Nephron (organoid): ENCODE results near the gene CAST.
A peak's percentile ranks its signal among the peaks of the same experiment; 100 is the strongest.

ENCODE experiments used
- H3K27ac Mint-ChIP-seq, 3 experiments: 2 replicates each; pipeline ENCODE4 v1.8.0; 2020; ENCODE audit warnings: mixed read lengths in 3 of 3, mild to moderate bottlenecking in 2 of 3, moderate library complexity in 1 of 3
- H3K27me3 Mint-ChIP-seq: 2 replicates; pipeline ENCODE4 v1.8.0; 2021; ENCODE audit warnings: low read depth, mild to moderate bottlenecking, moderate library complexity, mixed read lengths
- H3K36me3 Mint-ChIP-seq: 2 replicates; pipeline ENCODE4 v1.8.0; 2020; ENCODE audit warnings: low read depth, mixed read lengths
- H3K4me1 Mint-ChIP-seq: 2 replicates; pipeline ENCODE4 v1.8.0; 2020; ENCODE audit warnings: mixed read lengths
- H3K4me3 Mint-ChIP-seq, 3 experiments: 2 replicates each; pipeline ENCODE4 v1.8.0; 2020; ENCODE audit warnings: mild to moderate bottlenecking in 3 of 3, mixed read lengths in 3 of 3, moderate library complexity in 2 of 3
- H3K9me3 Mint-ChIP-seq: 2 replicates; pipeline ENCODE4 v1.8.0; 2020; ENCODE audit warnings: mixed read lengths
- TF ChIP-seq, protein P1 (sequence below), 3 experiments: fragments of 200-600 bp; sonication (generic); IDR thresholded peaks; one replicate each; pipeline ENCODE4 v1.5.0; 2021; ENCODE audit warnings: antibody characterized with exemption in 3 of 3; ENCODE audit not compliant: unreplicated experiment in 3 of 3

Gene CAST

DNA sequence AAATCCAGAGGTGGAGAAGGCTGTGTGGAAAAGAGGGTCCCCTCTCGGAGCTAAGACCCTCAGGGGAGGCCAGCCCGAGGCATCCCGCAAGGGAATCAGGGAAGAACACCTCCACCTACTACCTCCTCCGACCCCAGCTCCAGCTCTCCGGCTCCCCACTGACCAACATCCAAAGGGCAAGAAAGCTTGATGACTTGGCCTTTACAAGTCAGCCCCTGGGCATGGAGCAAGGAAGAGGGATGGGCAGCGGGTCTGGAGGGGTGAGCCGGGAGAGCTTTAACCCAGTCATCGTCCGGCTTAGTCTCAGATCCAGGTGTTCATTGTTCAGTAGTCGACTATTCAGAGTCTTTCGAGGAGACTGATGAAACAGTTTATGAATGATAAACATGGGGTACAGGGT, 113.5 kb downstream of the CAST start:
- Mint-ChIP-seq H3K4me3 (no peak overlapping the region), H3K27ac (no peak overlapping the region), H3K27me3 (no peaks in the 10 kb centered on the region), H3K36me3 (peaks cover 61% of the 10 kb centered on the region), H3K4me1 (no peaks in the 10 kb centered on the region), H3K9me3 (no peaks in the 10 kb centered on the region)
- TF ChIP-seq, protein P1, sequence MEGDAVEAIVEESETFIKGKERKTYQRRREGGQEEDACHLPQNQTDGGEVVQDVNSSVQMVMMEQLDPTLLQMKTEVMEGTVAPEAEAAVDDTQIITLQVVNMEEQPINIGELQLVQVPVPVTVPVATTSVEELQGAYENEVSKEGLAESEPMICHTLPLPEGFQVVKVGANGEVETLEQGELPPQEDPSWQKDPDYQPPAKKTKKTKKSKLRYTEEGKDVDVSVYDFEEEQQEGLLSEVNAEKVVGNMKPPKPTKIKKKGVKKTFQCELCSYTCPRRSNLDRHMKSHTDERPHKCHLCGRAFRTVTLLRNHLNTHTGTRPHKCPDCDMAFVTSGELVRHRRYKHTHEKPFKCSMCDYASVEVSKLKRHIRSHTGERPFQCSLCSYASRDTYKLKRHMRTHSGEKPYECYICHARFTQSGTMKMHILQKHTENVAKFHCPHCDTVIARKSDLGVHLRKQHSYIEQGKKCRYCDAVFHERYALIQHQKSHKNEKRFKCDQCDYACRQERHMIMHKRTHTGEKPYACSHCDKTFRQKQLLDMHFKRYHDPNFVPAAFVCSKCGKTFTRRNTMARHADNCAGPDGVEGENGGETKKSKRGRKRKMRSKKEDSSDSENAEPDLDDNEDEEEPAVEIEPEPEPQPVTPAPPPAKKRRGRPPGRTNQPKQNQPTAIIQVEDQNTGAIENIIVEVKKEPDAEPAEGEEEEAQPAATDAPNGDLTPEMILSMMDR (IDR thresholded peaks at IDR 0.05; ENCODE audit: unreplicated experiment in 3 of 3): no peak

DNA sequence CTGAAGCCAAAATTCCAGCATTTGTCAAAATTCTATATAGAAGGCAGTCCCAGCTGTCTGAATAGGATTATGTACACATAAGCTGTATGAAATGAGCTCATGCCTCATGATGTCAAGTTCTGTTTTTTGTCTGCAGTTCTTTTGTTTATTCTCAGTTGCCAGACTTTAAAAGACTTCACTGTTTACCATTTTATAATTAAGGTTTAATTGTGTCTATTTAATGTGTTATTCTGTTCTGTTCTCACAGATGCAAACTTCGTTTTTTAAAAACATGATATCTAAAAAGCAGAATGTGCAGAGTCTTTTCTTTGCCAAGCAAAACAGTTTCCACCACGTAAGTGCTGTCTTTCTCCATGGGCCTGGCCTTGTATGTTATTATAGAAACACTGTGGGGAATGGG, 114.4 kb downstream of the CAST start:
- Mint-ChIP-seq H3K4me3 (no peak overlapping the region), H3K4me1 (no peaks in the 10 kb centered on the region), H3K27me3 (no peaks in the 10 kb centered on the region), H3K36me3 (peaks cover 61% of the 10 kb centered on the region), H3K27ac (no peak overlapping the region), H3K9me3 (no peaks in the 10 kb centered on the region)
- TF ChIP-seq, protein P1 (IDR thresholded peaks at IDR 0.05; ENCODE audit: unreplicated experiment in 3 of 3): no peak

DNA sequence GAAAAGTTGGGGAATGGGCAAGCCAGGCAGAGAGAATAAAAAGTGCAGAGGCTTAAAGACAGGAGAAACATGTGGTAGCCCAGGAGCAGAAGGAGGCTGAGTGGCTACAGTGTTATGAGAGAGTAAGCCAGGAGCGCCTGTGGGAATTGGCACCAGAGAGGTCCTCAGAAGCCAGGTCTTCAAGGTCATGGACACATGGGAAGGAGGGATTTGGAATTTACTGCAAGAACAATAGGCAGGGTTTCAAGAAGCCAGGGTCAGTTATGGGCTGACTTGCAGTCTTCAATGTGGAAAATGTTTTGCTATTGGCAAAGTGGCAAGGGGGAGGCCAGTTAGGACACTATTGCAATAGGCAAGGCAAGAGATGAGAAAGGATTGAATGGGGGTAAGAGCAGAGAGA, 116.2 kb downstream of the CAST start:
- Mint-ChIP-seq H3K27ac (no peak overlapping the region), H3K4me1 (no peaks in the 10 kb centered on the region), H3K4me3 (no peak overlapping the region), H3K36me3 (peaks cover 69% of the 10 kb centered on the region), H3K9me3 (peaks cover 3% of the 10 kb centered on the region), H3K27me3 (no peaks in the 10 kb centered on the region)
- TF ChIP-seq, protein P1 (IDR thresholded peaks at IDR 0.05; ENCODE audit: unreplicated experiment in 3 of 3): no peak

DNA sequence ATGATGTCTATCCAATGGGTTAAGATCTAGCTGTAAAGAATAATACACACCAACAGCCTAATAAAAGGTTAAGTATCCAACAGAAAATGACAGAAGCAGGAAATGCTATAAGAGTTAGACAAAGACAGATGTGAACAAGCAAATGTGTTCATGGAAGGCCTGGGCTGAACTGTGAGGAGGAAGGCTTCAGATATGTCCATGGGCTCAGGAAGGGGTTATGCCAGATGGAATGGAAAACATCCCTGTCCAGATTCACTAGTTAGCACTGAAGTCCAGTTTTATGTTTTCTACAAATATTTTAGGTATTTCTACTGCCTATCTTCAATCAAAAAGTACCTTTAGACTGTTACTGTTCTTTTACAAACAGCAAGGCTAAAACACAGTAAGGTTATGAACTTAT, 118.5 kb downstream of the CAST start:
- Mint-ChIP-seq H3K27ac (peak overlapping the region in 1 of 3 experiments; percentile 15), H3K27me3 (no peaks in the 10 kb centered on the region), H3K36me3 (peaks cover 79% of the 10 kb centered on the region), H3K4me1 (no peaks in the 10 kb centered on the region), H3K9me3 (peaks cover 3% of the 10 kb centered on the region), H3K4me3 (no peak overlapping the region)
- TF ChIP-seq, protein P1 (IDR thresholded peaks at IDR 0.05; ENCODE audit: unreplicated experiment in 3 of 3): no peak

DNA sequence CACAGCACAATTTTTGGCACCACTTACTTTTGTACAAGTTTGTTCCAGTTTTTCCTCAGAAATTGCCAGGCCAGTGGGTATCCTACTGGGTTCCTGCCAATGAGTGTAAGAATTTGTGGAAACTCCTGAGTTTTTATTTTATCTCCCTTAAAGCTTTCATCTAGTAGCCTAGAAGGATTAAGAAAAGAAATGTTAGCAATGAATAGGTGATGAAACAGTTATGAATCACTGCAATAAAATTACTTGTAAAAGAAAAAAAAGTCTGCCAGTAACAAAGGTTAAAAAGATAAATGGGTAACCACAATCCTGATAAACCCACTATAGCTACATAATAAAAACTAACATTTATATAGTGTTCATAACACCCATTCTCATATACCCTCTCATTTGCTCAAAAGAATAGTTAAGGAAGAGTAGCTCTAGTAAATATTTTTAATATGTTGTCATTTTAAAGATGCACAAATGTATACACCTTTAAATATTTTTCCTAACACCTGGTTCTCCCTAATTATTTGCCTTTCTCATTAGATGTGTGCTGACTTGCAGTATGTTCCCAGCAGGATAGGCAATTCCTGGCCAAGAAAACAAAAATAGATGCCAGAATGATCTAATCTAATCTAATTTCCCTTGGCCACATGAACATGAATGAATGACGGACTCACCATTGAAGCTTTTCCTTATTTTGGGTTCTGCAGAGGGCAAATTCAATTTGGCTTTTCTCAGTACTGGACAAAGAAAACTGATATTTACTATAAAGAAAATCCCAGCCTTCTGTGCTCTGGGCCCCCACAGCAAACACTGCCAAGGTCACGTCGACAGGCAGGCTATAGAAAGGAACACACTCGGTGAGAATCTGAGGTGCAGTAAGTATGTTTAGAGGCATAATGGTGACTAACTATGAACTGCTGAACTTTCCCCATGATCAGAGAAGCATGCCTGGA, 119.1 kb downstream of the CAST start:
- TF ChIP-seq, protein P1 (IDR thresholded peaks at IDR 0.05; ENCODE audit: unreplicated experiment in 3 of 3): no peak
- Mint-ChIP-seq H3K27ac (peak overlapping the region in 1 of 3 experiments; percentile 15), H3K36me3 (peaks cover 80% of the 10 kb centered on the region), H3K9me3 (peaks cover 3% of the 10 kb centered on the region), H3K4me3 (no peak overlapping the region), H3K4me1 (no peaks in the 10 kb centered on the region), H3K27me3 (no peaks in the 10 kb centered on the region)

DNA sequence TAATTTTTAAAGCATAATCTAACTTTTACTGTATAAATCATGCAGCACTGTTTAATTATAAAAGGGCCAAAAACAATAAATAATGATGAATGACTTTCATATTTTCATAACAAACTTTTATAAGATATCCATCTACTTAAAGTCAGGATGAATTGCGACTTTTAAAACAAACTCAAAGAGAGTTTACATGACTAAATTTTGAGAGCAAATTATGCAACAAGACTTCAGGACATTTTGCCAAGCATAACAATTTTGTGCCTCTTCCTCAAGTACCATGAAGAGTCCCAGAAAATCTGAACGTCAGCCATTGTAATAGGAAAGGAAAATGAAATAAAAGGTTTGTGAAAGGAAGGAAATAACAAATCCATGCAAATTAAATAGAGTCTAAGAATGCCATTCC, 121.2 kb downstream of the CAST start:
- no peaks in the 10 kb centered on the region for H3K4me1 Mint-ChIP-seq
- H3K9me3 Mint-ChIP-seq: peaks cover 3% of the 10 kb centered on the region
- no peak overlapping the region for H3K4me3 Mint-ChIP-seq
- TF ChIP-seq, protein P1 (IDR thresholded peaks at IDR 0.05; ENCODE audit: unreplicated experiment in 3 of 3): no peak
- no peak overlapping the region for H3K27ac Mint-ChIP-seq
- H3K36me3 Mint-ChIP-seq: peaks cover 74% of the 10 kb centered on the region
- H3K27me3 Mint-ChIP-seq: no peaks in the 10 kb centered on the region
